ENCODE measurements around the gene SLC7A1. TPM values are rescaled to one million over a fixed set of nuclear protein-coding genes. Genes with fewer than 3 reads are reported as not detected.

The SLC7A1 gene
- total and polyA plus RNA-seq, 2 experiments from 2014 or later, result 23.0 to 74.7 TPM

DNA sequence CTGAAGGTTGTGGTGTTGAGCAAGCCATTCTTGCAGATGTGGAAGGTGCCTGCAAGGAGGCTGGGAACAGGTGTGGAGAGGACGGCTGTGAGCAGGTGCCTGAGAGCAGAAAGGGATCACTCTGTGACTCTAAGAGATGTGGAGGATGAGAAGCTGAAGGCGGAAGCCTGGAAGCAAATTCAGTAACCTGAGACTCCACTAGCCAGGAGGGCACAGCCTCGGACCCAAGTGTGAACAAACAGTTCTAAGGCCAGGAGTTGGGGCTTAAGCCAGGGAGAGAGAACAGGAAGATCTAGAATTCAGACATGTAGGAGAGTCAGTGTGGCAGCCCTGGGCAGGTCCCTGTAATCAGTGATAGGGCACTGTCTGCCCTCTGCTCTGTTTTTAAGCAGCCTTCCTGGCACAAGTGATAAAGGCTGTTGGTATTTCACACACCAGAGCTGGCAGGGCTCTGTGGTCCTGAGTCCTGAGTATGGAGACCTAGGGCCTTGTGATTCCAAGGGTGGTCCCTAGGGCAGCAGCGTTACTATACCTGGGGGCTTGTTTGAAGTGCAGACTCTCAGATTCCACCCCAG lies 131.3 kb downstream of the SLC7A1 start (continued):
- no peak for TF ChIP-seq JUNB (IDR thresholded peaks at IDR 0.05; ENCODE audit: unreplicated experiment)
- TF ChIP-seq, protein P1, sequence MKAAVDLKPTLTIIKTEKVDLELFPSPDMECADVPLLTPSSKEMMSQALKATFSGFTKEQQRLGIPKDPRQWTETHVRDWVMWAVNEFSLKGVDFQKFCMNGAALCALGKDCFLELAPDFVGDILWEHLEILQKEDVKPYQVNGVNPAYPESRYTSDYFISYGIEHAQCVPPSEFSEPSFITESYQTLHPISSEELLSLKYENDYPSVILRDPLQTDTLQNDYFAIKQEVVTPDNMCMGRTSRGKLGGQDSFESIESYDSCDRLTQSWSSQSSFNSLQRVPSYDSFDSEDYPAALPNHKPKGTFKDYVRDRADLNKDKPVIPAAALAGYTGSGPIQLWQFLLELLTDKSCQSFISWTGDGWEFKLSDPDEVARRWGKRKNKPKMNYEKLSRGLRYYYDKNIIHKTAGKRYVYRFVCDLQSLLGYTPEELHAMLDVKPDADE (IDR thresholded peaks at IDR 0.05), result no peak
- no peak for TF ChIP-seq STAT1 (IDR thresholded peaks at IDR 0.05; ENCODE audit: unreplicated experiment)
- TF ChIP-seq, protein P2, sequence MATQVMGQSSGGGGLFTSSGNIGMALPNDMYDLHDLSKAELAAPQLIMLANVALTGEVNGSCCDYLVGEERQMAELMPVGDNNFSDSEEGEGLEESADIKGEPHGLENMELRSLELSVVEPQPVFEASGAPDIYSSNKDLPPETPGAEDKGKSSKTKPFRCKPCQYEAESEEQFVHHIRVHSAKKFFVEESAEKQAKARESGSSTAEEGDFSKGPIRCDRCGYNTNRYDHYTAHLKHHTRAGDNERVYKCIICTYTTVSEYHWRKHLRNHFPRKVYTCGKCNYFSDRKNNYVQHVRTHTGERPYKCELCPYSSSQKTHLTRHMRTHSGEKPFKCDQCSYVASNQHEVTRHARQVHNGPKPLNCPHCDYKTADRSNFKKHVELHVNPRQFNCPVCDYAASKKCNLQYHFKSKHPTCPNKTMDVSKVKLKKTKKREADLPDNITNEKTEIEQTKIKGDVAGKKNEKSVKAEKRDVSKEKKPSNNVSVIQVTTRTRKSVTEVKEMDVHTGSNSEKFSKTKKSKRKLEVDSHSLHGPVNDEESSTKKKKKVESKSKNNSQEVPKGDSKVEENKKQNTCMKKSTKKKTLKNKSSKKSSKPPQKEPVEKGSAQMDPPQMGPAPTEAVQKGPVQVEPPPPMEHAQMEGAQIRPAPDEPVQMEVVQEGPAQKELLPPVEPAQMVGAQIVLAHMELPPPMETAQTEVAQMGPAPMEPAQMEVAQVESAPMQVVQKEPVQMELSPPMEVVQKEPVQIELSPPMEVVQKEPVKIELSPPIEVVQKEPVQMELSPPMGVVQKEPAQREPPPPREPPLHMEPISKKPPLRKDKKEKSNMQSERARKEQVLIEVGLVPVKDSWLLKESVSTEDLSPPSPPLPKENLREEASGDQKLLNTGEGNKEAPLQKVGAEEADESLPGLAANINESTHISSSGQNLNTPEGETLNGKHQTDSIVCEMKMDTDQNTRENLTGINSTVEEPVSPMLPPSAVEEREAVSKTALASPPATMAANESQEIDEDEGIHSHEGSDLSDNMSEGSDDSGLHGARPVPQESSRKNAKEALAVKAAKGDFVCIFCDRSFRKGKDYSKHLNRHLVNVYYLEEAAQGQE (IDR thresholded peaks at IDR 0.05; ENCODE audit: unreplicated experiment), result no peak
- no peak for TF ChIP-seq ZNF114 (CRISPR knock-in tag; IDR thresholded peaks at IDR 0.05)
- TF ChIP-seq EZH2 (IDR thresholded peaks at IDR 0.05; ENCODE audit: low read depth, unreplicated experiment), result no peak

DNA sequence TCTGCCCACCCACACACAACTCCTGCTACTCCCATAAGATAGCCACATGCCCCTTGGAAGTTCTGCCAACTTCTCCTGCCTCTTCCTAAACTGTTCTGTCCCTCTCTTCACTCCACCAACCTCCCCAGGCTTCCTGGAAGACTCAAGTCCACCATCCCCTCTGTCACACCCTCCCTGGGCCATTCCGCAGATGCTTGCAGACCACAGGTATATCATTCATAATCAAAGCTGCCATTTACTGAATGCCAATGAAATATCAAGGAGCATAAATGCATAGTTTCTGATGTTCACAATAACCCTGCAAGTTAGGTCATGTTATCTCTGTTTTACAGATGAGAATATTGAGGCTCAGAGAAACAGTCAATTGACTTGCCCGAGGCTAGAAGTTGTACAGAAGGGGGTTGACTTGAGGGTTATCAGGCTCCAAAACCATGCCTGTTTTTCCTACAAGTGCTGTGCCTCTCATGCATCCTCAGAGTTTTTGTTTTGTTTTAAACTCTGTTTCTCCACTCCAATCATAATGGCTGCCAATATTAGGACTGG lies 135.6 kb downstream of the SLC7A1 start:
- peaks cover 3% of the 10 kb centered on the region; the same call in 2 of the 3 replicates for H3K9me3 Mint-ChIP-seq
- H3K27me3 ChIP-seq (ENCODE audit: insufficient read depth), result no peaks in the 10 kb centered on the region
- TF ChIP-seq, protein P3, sequence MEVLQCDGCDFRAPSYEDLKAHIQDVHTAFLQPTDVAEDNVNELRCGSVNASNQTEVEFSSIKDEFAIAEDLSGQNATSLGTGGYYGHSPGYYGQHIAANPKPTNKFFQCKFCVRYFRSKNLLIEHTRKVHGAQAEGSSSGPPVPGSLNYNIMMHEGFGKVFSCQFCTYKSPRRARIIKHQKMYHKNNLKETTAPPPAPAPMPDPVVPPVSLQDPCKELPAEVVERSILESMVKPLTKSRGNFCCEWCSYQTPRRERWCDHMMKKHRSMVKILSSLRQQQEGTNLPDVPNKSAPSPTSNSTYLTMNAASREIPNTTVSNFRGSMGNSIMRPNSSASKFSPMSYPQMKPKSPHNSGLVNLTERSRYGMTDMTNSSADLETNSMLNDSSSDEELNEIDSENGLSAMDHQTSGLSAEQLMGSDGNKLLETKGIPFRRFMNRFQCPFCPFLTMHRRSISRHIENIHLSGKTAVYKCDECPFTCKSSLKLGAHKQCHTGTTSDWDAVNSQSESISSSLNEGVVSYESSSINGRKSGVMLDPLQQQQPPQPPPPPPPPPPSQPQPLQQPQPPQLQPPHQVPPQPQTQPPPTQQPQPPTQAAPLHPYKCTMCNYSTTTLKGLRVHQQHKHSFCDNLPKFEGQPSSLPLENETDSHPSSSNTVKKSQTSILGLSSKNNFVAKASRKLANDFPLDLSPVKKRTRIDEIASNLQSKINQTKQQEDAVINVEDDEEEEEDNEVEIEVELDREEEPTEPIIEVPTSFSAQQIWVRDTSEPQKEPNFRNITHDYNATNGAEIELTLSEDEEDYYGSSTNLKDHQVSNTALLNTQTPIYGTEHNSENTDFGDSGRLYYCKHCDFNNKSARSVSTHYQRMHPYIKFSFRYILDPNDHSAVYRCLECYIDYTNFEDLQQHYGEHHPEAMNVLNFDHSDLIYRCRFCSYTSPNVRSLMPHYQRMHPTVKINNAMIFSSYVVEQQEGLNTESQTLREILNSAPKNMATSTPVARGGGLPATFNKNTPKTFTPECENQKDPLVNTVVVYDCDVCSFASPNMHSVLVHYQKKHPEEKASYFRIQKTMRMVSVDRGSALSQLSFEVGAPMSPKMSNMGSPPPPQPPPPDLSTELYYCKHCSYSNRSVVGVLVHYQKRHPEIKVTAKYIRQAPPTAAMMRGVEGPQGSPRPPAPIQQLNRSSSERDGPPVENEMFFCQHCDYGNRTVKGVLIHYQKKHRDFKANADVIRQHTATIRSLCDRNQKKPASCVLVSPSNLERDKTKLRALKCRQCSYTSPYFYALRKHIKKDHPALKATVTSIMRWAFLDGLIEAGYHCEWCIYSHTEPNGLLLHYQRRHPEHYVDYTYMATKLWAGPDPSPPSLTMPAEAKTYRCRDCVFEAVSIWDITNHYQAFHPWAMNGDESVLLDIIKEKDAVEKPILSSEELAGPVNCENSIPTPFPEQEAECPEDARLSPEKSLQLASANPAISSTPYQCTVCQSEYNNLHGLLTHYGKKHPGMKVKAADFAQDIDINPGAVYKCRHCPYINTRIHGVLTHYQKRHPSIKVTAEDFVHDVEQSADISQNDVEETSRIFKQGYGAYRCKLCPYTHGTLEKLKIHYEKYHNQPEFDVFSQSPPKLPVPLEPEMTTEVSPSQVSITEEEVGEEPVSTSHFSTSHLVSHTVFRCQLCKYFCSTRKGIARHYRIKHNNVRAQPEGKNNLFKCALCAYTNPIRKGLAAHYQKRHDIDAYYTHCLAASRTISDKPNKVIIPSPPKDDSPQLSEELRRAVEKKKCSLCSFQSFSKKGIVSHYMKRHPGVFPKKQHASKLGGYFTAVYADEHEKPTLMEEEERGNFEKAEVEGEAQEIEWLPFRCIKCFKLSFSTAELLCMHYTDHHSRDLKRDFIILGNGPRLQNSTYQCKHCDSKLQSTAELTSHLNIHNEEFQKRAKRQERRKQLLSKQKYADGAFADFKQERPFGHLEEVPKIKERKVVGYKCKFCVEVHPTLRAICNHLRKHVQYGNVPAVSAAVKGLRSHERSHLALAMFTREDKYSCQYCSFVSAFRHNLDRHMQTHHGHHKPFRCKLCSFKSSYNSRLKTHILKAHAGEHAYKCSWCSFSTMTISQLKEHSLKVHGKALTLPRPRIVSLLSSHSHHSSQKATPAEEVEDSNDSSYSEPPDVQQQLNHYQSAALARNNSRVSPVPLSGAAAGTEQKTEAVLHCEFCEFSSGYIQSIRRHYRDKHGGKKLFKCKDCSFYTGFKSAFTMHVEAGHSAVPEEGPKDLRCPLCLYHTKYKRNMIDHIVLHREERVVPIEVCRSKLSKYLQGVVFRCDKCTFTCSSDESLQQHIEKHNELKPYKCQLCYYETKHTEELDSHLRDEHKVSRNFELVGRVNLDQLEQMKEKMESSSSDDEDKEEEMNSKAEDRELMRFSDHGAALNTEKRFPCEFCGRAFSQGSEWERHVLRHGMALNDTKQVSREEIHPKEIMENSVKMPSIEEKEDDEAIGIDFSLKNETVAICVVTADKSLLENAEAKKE (CRISPR knock-in tag; IDR thresholded peaks at IDR 0.05), result no peak
- TF ChIP-seq ZNF114 (CRISPR knock-in tag; IDR thresholded peaks at IDR 0.05) (no peak), EZH2 (IDR thresholded peaks at IDR 0.05; ENCODE audit: low read depth, unreplicated experiment) (no peak), JUNB (IDR thresholded peaks at IDR 0.05; ENCODE audit: unreplicated experiment) (no peak), NANOG (IDR thresholded peaks at IDR 0.05; ENCODE audit: borderline replicate concordance) (no peak), STAT1 (IDR thresholded peaks at IDR 0.05; ENCODE audit: unreplicated experiment) (no peak), CREB1 (CRISPR knock-in tag; IDR thresholded peaks at IDR 0.05; ENCODE audit: low read depth) (no peak)
- TF ChIP-seq, protein P4, sequence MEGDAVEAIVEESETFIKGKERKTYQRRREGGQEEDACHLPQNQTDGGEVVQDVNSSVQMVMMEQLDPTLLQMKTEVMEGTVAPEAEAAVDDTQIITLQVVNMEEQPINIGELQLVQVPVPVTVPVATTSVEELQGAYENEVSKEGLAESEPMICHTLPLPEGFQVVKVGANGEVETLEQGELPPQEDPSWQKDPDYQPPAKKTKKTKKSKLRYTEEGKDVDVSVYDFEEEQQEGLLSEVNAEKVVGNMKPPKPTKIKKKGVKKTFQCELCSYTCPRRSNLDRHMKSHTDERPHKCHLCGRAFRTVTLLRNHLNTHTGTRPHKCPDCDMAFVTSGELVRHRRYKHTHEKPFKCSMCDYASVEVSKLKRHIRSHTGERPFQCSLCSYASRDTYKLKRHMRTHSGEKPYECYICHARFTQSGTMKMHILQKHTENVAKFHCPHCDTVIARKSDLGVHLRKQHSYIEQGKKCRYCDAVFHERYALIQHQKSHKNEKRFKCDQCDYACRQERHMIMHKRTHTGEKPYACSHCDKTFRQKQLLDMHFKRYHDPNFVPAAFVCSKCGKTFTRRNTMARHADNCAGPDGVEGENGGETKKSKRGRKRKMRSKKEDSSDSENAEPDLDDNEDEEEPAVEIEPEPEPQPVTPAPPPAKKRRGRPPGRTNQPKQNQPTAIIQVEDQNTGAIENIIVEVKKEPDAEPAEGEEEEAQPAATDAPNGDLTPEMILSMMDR (conservative IDR thresholded peaks at IDR 0.05; ENCODE audit: low read depth in 2 of 2), result no peak

More for the DNA sequence above, 135.6 kb downstream of the SLC7A1 start:
- Histone ChIP-seq H3K4me2 (no peak overlapping the region), H3K27ac (ENCODE audit: low read depth) (no peak overlapping the region), H3K9me2 (ENCODE audit: insufficient read depth) (0 out of 2 replicates have a peak, but pooled peaks cover 2% of the 10 kb centered on the region), H2AFZ (no peak overlapping the region), H4K20me1 (replicated peaks; ENCODE audit: insufficient read depth) (no peaks in the 10 kb centered on the region), H3K36me3 (ENCODE audit: insufficient read depth) (no peaks in the 10 kb centered on the region), H3K4me1 (ENCODE audit: insufficient read depth) (no peaks in the 10 kb centered on the region), H3F3A (replicated peaks; ENCODE audit: low read depth) (no peaks in the 10 kb centered on the region), H3K79me2 (replicated peaks; ENCODE audit: insufficient read depth) (no peaks in the 10 kb centered on the region), H3K4me3 (no peak overlapping the region)
- Mint-ChIP-seq H3K27me3 (ENCODE audit: insufficient read depth, low read depth, poor library complexity) (no peaks in the 10 kb centered on the region), H3K4me1 (peaks cover 1% of the 10 kb centered on the region; the same call in 2 of the 3 replicates), H3K27ac (no peak overlapping the region), H3K4me3 (no peak overlapping the region), H3K36me3 (ENCODE audit: low read depth) (no peaks in the 10 kb centered on the region; the same call in 1 of the 3 replicates)
- DNase-seq (ENCODE audit: low spot score) (no peak), ATAC-seq (no peak)
